Suprapubic skin (tissue), 4 donors: Measurements from ENCODE around the gene ZNF213.

ENCODE experiments used
- EP300 ChIP-seq: sonication (generic); formaldehyde crosslinking; IDR thresholded peaks from one replicate; pipeline ENCODE4 v1.6.1; 2017; ENCODE audit warnings: antibody characterized with exemption
- POLR2A ChIP-seq, 2 donors: fragments of 450-650 bp; IDR thresholded peaks; one replicate each; pipeline ENCODE4 v1.6.1; 2017; ENCODE audit warnings: antibody characterized with exemption in 2 of 2, mild to moderate bottlenecking in 2 of 2, moderate library complexity in 2 of 2
- POLR2AphosphoS5 ChIP-seq, 3 donors: sonication (generic); formaldehyde crosslinking; IDR thresholded peaks; one replicate each; pipeline ENCODE4 v1.6.1; 2017; ENCODE audit warnings: antibody characterized with exemption in 3 of 3
- TF ChIP-seq, protein P1 (sequence below), 2 donors: fragments of 200-600 bp in 1 of 2; fragments of 450-650 bp in 1 of 2; sonication (generic) in 1 of 2; IDR thresholded peaks; one replicate each; pipeline ENCODE4 v1.5.1; 2016 to 2019; ENCODE audit warnings: antibody characterized with exemption in 2 of 2, mild to moderate bottlenecking in 1 of 2, moderate library complexity in 1 of 2

DNA sequence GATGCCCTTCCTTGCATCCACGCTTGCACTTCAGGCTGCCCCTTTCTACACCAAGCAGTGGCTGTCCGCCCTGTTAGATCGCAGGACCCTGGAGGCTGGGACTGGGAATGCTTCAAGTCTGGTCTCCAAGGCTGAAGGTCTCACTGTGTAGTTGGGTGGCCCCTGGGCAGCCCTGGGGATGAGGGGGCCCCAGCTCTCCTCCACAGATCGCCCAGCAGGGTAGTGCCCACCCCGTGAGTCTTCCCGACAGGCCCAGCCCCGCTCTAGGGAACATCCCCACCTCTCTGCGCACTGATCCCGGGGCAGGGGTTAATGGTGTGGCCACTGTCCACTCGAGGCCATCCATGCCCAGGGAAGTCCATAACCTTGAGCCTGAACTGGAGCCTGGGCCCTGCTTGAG, 10.3 kb downstream of the ZNF213 start:
- TF ChIP-seq, protein P1, sequence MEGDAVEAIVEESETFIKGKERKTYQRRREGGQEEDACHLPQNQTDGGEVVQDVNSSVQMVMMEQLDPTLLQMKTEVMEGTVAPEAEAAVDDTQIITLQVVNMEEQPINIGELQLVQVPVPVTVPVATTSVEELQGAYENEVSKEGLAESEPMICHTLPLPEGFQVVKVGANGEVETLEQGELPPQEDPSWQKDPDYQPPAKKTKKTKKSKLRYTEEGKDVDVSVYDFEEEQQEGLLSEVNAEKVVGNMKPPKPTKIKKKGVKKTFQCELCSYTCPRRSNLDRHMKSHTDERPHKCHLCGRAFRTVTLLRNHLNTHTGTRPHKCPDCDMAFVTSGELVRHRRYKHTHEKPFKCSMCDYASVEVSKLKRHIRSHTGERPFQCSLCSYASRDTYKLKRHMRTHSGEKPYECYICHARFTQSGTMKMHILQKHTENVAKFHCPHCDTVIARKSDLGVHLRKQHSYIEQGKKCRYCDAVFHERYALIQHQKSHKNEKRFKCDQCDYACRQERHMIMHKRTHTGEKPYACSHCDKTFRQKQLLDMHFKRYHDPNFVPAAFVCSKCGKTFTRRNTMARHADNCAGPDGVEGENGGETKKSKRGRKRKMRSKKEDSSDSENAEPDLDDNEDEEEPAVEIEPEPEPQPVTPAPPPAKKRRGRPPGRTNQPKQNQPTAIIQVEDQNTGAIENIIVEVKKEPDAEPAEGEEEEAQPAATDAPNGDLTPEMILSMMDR (IDR thresholded peaks at IDR 0.05): no peak
- TF ChIP-seq POLR2A (IDR thresholded peaks at IDR 0.05) (no peak), EP300 (no peak), POLR2AphosphoS5 (IDR thresholded peaks at IDR 0.05) (no peak)
